Panc1 (cell line): ENCODE results near the gene DAGLA.

Source experiments
- CTCF ChIP-seq: fragments of 450-650 bp; IDR thresholded peaks from 2 replicates; pipeline ENCODE4 v1.5.1; 2017; ENCODE audit warnings: mild to moderate bottlenecking
- POLR2AphosphoS5 ChIP-seq: IDR thresholded peaks from 2 replicates; pipeline ENCODE4 v1.6.1; 2012; ENCODE audit warnings: mild to moderate bottlenecking, low read depth, low read length, moderate library complexity

- TF ChIP-seq CTCF (no peak), POLR2AphosphoS5 (no peak)
Observed at GRCh38 chr11:61697078-61697502, 16.9 kb downstream of the DAGLA start.
